NCI-H187 treated with DMSO at 0.1 percent for 48 hours (cell line): ENCODE data around the gene TM9SF4.

ENCODE experiments used
- DNase-seq: peaks from one replicate; lab custom pipeline; 2025; lab: John Stamatoyannopoulos, UW

TM9SF4 gene

DNA sequence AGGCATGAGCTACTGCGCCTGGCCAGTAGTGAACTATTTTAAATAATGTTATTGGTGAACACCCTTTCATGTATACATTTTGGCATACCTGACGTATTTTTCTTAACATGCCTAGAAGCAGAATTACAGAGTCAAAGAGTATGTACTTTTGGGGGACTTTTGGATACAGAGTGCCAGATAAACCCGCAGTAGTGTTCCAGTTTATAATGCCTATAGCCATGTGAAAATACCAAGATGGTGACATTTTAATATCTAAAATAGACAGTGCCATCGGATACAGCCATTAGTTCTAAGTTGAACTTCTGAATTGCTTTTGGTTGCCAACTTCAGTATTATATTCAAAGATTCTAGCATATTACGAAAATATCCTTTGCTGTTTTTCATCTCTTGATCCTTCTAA is 20.3 kb downstream of the TM9SF4 start:
- DNase-seq = no peak

DNA sequence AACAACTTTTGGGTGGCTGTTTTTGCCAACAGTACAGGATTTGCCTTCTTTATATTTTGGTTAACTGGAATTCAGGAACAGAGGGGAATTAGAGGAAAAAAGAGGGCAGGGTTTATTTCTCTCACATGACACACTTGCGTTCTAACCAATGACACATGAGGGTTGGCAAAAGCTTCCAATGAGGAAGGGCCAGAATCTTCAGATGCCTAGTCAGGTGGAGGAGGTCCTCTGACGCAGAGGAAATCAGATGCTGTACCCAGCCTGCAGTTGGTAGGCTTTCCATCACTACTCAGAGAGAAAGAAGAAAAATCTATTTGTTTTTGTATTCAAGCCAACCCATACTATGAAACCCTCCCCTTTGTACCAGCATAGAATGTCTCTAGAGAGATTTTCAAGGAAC is 20.8 kb downstream of the TM9SF4 start:
- DNase-seq = no peak

DNA sequence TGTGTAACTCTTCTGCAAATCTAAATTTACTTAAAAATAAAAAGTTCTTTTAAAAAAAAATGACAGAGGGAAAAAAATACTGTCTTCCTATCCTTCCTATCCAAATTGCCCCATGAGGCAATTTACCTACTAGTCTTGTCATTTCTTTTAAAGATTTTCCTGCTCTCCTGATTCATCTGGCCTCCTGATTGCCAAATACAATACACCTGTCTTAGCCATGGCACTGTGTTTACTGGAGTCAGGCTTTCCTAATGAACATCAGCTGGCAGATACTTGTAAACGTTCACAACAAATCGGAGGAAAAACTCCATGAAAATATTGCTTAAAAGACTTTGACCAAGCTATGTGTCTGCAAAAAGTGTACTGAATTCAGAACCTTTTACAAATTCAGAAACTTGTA is 21.5 kb downstream of the TM9SF4 start:
- DNase-seq = no peak

DNA sequence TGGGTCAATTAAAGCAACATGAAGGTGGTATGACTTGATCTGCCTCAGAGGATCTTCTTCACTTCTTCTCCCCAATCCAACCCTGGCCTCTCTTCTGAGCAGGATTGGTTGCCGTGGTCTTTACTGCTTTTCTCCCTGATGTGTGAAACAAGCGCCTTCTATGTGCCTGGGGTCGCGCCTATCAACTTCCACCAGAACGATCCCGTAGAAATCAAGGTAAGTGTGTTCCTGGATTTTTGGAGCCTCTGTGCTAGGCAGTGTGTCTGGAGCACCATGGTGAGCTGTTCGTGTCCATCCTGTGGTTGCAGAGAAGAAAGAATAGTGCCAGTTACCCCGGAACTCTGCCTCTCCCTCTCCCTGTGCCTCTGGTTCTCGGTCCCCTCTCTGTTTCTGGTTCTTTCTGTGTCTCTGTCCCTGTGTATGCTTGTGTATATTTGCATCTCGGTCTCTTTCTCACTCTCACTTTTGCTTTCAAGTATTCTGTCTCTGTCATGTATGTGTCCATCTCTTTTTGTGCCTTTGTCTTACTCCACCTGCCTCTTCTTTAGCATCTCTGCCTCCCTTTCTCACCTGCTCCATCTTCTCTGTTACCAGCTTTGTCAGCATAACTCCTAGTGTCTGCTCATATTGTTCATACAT is 23.5 kb downstream of the TM9SF4 start:
- DNase-seq = no peak

DNA sequence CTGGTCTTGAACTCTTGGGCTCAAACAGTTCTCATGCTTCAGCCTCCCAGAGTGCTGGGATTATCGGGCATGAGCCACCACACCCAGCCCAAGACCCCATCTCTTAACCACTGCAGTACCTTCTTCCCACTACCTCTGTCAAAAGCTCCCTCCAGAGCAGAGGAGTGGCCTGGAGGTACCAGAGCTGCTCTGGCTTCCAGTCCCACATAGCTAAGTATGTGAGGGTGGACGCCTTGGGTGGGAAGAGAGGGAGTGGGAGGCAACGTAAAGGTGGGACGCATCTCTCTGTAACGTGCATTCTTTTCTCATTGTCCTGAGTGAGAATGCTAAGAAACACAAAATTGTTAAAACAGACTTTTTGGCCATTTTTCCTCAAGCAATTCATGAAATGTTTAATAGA is 24.5 kb downstream of the TM9SF4 start:
- DNase-seq = no peak

DNA sequence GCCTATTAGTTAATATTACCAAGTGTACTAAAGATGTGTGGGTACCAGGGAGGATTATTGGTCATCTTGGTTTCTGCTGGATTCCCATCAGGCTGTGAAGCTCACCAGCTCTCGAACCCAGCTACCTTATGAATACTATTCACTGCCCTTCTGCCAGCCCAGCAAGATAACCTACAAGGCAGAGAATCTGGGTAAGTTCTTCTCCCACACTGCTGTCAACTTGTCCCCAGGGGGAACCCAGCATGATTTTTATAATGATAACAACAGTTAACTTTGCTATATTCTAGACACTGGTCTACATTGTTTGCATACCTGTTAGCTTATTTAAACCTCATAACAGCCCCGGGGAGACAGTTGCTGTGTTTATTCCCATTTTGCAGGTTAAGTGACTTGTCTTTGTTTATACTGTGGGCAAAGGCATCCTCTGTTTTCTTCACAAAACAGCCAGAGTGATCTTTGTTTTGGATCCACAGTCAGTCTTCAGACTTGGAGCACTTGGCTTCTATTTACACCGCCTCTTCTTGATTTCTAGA is 26.5 kb downstream of the TM9SF4 start:
- DNase-seq = no peak

DNA sequence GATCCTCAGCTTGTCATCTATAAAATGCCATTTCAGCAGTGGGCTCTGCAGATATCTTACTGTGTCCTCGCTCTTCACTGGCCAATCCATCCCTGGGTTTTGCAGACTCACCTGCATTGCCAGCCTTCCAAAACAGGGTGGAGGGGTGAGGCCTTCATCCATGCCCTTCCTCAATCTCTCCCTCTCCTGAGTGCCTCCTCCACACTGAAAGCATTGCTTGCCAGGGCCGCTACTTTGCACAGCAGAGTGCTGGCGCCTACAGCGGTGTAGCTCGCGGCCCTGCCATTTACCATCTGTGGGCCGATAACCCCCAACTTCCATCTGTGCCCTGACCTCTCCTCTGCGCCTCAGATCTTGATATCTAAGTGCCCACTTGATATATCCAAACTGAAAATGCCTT is 29.4 kb downstream of the TM9SF4 start:
- no peak for DNase-seq

DNA sequence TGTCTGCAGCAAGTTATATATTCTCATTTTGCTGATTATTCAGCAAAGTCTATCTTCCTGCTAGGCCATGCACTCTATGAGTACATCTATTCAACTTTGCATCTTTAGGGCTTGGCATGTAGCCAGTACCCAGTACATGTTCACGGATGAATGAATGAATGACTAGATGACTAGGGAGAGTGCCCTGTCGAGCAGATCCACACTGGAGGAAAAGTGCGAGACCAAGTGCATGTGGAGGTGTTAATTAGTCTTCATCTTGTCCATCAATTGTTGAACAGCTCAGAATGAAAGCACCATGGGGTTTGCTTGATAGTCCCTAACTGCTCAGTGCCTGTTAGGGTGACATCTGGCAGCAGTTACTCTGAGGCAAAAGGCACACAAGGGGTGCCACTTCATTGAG is 30.4 kb downstream of the TM9SF4 start:
- DNase-seq = peak; percentile 39

DNA sequence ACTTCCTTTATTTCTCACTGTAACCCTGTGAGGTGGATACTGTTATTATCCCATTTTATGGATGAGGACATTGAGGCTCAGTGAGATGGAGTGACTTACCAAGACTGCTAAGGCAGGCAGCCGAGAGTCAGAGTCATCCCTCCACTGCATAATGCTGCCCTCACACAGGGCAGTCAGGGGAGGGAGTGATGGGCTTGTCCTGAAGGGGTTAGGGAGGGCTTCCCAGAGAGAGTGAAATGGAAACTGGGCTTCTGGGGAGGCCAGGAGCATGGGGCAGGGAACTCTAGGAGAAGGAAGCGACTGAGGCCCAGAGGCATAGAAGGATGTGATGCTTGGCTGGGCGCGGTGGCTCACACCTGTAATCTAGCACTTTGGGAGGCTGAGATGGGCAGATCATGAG is 31.1 kb downstream of the TM9SF4 start:
- DNase-seq = no peak

DNA sequence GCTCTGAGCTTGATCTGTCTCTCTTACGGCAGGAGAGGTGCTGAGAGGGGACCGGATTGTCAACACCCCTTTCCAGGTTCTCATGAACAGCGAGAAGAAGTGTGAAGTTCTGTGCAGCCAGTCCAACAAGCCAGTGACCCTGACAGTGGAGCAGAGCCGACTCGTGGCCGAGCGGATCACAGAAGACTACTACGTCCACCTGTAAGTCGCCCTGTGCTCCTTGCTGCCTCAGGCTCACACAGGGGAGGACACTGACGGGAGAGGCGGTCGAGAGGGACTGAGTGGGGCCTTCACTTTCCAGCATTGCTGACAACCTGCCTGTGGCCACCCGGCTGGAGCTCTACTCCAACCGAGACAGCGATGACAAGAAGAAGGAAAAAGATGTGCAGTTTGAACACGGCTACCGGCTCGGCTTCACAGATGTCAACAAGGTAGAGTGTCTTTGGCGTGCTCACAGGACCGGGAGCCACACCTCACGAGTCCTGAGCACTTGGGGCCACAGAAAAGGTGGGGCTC is 32.0 kb downstream of the TM9SF4 start:
- no peak for DNase-seq

DNA sequence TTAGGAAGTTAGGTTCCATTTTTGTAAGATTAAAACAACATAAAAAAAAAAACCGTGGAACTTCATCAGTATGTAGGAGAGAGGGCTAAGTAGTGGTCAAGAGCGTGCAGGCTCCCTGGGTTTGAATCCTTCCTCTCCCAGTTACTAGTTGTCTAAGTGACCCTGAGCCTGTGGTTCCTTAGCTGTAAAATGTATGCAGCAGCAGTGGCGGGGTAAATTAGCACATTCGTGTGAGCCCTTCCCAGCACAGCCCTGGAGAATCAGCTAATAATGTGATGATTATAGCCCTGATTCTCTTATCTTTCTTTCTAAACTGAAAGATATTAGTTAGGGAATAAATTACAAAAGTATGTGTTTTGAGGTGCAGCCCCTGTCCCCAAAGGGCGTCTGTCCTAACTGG is 32.6 kb downstream of the TM9SF4 start:
- DNase-seq = no peak

DNA sequence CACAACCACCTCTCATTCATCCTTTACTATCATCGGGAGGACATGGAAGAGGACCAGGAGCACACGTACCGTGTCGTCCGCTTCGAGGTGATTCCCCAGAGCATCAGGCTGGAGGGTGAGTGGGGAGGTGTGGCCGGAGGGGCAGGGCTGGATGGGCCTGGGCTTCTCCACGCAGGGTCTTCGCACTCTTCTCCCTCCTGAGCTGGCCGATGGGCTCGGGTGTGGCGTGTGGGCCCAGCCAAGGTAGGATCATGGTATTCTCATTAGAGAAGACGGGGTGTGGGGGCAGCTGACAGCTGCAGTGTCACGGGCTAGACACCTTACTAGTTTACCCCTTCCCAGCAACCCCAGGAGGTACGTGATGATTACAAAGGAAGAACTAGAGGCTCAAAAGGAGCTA is 33.5 kb downstream of the TM9SF4 start:
- no peak for DNase-seq

DNA sequence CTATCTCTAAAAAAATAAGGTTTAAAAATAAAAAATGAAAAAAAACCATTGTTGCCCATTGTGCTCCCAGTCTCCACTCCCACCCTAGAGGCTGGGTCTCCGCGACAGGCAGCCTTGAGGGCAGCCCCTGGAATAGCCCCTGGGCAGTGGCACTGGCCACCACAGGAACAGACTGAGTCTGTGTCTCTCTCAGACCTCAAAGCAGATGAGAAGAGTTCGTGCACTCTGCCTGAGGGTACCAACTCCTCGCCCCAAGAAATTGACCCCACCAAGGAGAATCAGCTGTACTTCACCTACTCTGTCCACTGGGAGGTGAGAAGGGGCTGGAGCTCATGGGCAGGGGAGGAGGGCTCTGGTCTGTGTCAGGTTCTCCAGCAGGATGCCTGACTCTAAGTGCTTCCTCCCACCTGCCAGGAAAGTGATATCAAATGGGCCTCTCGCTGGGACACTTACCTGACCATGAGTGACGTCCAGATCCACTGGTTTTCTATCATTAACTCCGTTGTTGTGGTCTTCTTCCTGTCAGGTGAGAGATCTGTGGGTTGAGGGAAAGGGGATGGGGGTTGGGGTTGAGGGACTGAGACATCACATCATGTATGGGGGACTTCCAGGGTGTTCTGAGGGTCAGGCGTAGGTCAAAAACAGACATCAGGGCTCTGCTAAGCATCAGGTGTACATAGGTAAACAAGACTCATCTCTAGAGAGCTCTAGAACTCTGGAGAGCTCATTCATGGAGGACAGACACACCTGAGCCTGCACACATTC is 35.6 kb downstream of the TM9SF4 start:
- DNase-seq = no peak

DNA sequence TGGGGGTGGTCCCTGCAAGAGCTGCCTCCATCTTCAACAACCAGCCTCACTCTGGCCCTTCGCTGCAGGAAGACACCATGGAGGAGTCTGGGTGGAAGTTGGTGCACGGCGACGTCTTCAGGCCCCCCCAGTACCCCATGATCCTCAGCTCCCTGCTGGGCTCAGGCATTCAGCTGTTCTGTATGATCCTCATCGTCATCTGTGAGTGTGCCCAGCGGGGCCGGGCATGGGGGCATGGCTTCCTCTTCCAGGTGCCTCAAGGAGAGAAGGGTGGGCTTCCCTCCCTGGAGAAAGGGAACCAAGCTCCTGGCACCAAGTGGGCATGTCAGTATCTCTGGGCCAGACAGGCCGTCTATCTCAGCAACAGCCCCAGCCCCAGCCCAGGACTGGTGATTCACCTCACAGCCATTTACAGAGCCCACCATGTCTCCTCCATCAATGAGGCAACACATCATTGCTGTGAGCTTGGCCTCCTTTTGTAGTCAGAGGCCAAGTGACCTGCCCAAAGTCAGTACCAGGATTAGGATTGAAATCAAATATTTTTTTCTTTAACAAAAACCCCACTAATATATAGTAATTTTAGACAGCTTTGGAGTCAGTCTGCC is 40.2 kb downstream of the TM9SF4 start:
- no peak for DNase-seq

DNA sequence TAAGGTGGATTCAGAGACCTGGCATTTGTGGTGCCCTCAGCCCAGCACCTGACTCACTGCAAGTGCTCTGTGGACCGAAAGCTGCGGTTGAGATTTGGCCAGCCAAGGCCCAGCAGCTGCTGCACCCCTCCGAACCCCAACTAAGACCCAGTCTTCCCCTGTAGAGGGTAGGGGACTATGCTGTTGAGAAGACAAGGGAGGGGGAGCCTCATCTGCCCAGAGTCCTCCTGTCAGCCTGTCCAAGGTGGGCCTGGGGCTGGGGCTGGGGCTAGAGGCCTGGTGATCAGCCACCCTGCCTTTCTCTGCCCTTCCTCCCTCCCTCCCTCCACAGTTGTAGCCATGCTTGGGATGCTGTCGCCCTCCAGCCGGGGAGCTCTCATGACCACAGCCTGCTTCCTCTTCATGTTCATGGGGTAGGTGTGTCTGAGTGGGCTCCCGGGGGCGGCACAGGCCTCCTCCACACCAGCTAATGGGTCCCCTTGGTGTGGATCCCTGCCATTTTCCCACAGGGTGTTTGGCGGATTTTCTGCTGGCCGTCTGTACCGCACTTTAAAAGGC is 40.9 kb downstream of the TM9SF4 start:
- no peak for DNase-seq

DNA sequence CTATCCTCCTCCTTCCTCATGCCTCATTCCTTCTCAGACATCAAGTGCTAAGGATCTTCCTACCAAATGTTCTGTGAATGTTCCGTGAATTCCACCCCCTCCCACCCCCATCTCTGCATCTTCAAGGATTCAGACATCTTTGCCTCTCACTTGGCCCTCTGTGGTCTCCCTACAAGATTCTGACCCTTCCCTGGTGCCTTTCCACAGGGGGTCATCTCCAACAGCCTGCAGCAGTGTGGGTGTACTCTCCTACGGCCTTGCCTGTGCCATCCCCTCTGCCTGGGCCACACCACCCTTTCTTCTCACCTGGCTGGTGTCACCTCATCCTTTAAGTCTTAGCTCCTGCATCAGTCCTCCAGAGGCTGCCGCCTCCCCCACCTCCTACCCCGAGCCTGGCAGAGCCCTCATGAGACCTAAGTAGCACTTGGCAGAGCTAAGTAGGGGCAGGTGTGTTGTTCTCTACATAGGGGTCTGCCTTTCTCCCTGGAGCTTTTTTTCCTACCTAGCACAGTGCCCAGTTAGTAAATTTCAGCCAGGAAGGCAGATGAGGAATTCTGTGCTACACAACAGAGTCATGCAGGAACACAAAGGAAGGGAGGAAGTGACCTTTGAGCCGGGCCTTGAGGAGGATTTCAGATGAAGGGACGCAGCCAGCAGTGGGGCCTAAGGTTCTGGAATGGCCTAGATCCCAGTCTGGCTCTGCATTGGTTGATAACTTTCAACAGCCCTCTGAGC is 43.1 kb downstream of the TM9SF4 start:
- DNase-seq = no peak

DNA sequence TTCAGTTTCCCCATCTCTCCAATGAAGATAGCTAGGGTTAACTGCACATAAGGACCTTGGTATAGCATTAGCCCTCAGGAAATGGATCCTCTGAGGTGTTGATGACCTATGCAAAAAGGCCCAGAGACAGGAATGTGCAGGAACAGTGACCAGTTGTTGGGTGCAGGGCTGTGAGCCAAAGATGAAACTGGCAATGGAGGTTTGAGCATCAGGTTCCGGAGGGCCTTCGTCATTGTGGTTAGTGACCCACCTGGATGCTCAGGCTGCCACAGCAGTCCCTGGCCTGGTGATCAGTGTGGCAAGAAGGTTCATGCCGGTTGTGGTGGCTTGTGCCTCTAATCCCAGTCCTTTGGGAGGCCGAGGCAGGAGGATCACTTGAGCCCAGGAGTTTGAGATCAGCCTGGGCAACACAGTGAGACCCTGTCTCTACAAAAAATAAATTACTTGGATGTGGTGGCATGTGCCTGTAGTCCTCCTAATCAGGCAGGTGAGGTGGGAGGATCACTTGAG is 43.7 kb downstream of the TM9SF4 start:
- no peak for DNase-seq

DNA sequence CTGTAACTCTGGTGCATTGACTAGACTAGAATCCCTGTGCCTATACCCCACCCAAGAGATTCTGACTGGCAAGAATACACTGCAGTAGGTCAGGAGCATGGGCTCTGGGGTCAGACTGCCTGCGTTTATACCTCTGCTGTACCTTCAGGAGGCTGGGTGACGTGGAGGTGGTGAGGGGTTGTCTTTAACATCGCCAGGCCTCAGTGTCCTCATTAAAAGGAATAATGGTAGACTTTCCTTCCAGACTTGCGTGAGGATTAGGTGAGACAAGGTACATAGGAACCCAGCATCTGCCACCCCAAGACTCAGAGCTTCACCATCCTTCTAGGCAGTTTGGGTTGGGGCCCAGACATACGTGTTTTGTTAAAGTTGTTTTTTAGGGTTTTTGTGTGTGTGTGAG is 44.3 kb downstream of the TM9SF4 start:
- no peak for DNase-seq

DNA sequence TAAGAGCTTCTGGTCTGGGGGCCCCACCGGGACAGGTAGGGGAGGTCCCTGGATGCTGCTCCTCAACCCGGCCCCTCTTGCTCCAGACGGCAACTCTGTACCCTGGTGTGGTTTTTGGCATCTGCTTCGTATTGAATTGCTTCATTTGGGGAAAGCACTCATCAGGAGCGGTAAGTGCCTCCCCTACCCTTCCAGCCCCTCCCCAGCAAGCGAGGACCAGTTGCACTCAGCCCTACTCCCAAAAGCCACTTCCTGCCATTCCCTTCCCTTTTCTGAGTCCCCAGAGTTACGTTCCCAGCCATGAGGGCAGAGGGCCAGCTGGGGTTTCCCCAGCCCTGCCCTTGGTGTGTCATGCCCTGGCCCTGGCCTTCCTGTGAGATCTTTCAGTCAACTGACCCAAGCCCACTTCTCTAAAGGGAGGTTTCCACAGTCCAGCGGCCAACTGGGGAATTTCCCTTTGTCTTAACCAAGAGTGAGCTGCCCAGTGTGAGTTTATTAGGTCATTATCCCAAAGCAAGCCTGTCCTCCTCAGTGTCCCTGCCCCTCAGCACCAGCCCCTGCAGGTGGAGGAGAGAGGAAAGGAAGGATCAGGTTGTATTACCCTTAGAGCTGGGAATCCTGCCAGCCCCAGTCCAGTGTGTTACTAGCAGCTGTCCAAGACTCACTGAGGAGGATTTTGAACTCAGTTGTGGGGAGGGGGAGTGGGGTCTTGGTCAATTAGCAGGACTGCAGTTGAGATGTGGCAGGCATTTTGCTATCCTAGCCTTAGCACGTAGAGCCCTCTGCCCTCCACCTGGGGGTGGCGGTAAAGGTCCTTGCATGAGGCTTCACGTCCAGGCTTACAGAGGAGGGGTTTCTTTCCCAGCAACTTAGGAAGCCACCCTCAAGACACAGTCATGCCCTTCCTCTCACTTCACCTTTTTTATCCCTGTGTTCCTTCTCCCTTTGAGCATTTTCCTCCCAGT is 45.8 kb downstream of the TM9SF4 start:
- no peak for DNase-seq

DNA sequence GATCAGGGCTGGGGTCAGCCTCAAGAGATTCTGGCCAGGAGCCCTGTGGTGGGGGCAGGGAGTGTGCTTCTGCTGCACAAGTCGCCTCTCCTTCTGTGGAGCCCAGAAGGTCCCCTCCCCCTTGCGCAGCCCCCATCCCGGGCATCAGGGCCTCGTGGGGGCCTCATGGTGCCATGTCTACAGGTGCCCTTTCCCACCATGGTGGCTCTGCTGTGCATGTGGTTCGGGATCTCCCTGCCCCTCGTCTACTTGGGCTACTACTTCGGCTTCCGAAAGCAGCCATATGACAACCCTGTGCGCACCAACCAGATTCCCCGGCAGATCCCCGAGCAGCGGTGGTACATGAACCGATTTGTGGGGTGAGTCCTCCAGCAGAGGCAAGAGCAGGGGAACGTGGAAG is 48.1 kb downstream of the TM9SF4 start:
- no peak for DNase-seq

DNA sequence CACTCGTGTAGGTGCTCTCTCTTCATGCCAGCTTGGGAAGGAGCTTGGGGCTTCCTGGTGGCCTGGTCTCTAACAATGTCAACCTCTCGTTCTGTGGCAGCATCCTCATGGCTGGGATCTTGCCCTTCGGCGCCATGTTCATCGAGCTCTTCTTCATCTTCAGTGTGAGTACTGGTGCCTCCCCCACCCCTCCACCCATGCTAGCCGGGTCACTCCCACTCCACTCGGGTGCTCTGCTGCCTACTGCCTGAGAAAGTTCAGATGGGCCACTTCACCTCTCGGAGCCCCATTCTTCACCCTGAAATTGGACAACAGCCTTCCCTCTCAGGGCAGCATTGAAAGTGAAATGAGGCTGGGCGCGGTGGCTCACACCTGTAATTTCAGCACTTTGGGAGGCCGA is 48.8 kb downstream of the TM9SF4 start:
- DNase-seq = no peak
